HG03108 (cell line): ENCODE data around the gene NRG3.
"Not testable (repeated sequence)": the region's sequence is repeated elsewhere in the genome, so short reads cannot be mapped to it uniquely, and the experiment has no call there.

ENCODE experiments used
- ATAC-seq: cut with Tn5 transposase; IDR thresholded peaks from one replicate; pipeline ENCODE4 v1.9.1; 2021; ENCODE audit warnings: moderate library complexity; ENCODE audit not compliant: unreplicated experiment

The NRG3 gene

DNA sequence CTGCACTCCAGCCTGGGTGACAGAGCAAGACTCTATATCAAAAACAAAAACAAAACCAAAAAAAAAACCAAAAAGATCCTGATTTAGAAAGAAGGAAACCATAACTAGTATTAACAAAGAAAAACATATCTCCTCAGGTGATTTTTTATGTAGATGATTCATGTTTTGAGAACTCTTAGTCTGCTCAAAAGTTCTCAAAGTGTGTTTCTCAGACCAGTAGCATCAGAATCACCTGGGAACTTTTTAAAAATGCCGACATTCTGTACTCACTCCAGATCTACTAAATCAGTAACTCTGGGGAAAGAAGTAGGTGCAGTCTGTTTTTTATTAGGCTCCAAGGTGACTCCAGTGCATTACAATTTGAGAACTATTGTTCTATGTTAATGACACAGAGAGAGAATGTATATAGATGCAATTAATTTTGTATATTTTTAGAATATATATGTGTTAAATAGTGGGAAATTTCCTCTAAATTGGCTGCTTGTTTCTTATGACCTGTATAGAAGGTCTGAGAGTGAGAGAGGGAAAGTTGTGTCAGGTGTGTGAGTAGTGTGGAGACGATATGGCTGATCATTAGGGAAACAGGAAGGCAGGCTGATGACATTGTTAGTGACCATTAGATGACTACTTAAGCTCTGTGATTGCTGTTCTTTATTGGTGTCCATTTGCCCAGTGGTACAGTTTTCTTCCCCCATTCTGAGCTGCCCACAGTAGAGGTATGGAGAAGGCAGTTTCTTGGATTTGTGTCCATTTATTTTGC lies 1075.0 kb downstream of the NRG3 start:
- no peak for ATAC-seq

DNA sequence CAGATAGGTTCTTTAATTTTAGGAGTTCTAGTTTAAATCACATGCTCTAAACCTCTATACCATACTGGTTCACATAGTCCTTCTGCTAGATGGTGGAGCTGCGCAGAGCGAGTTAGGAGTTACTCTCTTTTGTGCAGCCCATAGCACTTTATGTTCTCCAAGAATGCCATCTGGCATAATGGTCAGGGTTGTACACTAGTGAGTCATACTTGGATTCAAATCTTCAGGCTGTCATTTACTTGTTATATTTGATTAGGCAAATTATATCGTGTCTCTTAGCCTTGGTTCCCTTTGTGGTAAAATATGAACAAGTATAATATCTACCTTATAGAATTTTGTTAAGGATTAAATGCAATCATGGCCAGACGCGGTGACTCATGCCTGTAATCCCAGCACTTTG lies 1078.3 kb downstream of the NRG3 start:
- ATAC-seq, result no peak

DNA sequence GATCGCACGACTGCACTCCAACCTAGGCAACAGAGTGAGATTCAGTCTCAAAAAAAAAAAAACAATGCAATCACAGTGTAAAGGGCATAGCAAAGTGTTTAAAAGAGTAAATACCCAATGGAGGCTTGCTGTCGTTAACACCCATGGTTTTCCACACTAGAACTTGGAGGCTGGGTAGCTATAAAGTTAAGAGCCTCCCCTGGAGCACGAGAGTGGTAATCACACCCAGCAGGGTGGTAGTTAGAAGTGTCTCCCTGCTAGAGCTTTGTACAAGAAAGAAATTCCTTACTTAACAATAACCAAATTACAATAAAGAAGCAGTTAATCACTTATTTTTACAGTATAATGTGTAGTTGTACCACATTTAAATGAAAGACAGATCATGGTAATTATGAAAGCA lies 1078.9 kb downstream of the NRG3 start:
- no peak for ATAC-seq

DNA sequence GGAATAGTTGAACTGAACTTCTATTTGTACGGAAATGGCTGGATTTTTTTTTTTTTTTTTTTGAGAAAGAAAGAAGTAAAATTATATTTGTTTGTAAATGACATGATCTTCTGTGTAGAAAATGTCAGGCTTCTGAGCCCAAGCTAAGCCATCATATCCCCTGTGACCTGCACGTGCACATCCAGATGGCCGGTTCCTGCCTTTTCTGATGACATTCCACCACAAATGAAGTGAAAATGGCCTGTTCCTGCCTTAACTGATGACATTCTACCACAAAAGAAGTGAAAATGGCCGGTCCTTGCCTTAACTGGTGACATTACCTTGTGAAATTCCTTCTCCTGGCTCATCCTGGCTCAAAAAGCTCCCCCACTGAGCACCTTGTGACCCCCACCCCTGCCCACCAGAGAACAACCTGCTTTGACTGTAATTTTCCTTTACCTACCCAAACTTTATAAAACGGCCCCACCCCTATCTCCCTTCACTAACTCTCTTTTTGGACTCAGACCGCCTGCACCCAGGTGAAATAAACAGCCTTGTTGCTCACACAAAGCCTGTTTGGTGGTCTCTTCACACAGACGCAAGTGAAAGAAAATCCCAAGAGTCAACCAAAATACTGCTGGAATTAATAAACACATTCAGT lies 1085.5 kb downstream of the NRG3 start:
- ATAC-seq, result not testable (repeated sequence)

DNA sequence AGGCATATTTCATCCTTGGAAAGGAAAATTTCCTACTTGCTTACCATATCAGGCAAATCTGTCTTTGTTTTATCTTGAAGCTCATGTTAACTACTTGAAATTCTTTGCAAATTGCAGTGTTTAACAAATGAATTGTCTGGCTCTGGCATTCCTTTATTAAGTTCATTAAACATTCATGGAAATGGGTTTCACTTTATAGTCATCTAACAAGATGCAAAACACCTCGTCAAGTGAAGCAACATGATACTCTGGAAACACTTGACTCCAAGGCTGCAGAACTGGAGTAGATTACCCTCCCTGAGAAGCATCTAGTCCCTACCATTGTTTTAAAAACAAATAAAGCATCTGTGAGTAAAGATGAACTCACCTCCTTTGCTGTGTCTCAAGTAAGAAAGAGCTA lies 1086.9 kb downstream of the NRG3 start:
- no peak for ATAC-seq

DNA sequence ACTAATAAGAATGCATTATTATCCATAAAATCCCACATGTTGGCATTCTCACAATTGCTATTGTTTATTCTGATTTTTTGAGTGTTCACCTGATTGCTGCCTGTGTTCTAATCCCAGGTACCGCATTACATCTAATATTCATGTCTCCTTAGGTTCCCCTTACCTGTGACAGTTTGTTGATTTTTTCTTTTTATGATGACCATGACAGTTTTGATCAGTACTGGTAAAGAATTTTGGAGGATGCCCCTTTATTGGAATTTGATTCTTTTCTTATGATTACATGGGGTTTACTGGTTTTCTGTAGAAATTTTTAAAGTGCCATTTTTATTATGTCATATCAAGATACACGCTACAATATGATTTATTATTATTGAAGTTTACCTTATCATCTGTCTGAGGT lies 1091.1 kb downstream of the NRG3 start:
- ATAC-seq, result no peak

DNA sequence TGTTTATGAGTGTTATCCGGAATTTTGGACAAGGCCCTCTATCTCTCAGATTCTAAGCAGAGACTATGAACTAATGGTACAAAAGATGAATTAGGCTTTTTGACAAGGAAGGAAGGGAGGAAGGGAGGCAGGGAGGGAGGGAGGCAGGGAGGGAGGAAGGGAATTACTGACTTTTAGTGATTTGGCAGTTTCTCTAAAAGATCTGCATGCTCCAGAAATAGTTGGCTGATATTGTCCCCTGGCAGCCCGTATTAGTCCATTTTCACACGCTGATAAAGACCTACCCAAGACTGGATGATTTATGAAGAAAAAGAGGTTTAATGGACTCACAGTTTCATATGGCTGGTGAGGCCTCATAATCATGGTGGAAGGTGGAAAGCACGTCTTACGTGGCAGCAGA lies 1093.5 kb downstream of the NRG3 start:
- no peak for ATAC-seq

DNA sequence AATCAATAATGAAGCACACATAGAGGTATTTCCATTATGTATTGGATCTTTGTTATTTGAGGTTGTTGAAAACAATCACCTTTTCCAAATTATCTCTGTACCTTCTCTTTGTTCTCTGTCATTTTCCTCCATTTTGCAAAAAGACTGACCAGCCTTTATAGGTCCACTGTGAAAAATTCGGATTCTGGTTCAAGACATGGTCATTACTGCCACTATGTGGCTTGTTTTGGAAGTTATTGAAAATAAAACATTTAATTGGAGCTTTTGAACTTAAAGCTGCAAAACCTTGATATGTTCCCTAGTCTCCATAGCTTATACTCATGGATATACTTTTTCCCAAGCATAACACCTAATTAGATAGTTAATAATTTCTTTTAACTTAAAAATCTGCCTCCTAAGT lies 1094.4 kb downstream of the NRG3 start:
- ATAC-seq, result no peak

DNA sequence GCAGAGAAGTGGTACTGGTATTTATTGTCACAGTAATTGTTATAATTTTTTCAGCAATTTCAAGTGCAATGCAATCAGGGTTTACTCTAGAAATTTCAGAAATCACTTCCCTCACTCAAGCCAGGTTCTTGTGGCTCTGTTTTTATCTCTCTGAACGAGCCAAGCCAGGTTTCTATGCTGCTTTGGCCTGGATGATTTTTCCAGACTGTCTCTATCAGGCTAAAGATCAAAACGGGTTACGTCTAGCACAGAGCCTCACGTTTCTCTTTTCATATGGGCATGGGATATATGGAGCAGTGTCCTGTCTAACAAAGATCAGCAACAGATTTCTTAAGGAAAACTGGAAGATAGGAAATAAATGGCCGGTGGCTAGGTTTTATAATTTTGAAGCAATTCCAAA lies 1105.3 kb downstream of the NRG3 start:
- no peak for ATAC-seq

DNA sequence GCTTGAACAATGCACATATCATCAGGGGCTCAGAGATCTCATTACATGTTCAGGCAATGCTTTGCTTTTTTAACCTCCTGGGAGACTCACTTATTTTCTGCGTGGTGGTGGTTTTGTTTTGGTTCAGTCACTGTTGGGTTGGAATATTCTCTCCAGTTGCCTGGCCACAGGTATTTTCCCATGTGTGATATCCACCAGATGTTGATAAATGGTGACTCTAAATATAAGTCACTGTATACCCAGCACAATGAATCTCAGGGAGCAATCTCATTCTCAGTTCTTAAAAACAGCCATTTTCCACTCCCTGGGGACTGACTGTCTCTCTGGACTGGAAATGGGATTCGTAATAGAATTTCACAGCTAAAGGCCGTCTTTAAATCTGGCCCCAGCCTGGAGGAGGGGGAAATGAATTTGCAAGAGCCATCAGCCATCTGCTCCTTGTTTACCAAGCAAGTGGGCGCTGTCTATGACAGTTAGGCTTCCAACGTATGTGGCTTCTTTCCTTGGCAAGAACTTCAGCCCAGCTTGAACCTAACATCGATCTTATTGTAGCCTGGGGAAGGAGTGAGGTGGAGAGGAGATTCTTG lies 1106.2 kb downstream of the NRG3 start:
- no peak for ATAC-seq

DNA sequence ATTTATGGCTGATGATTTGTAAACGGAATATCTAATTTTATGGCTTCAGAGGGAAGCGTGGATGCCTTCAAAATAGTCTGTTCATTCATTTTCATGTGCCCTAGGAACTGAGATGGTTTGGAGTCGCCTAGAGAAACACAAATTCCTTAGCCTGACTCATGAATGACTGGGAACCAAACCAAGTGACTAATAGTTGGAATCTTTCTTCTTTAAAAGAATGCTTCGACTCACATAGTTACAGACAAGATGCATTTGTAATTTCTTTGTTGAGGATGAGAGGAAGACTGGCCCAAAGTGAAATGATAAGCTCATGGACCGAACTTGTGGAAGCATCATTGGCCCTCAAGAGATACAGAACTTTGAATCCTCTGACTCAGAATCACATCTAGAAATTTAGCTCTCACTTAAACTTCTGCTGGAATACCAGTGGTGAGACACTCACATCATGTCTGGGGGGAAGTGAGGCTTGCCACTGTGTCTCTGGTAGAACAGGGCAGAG lies 1107.2 kb downstream of the NRG3 start:
- ATAC-seq, result no peak

DNA sequence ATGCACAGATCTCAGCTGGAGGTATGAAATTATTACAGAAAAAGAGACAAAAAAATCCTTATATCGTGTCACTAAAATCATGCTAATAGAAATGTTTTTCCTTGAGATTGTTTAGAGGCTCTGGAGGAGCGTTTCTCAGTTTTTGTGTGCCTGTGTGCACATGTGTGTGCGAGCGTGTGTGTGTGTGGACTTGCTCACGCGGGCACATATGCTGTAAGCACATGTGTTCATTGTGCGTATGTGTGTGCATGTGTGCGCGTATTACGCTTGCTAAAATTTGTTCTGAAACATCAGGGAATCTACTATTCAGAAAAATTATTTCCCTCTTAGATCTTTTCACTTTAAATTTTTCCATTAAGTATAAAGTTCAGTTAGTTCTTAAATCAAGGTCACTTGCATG lies 1111.2 kb downstream of the NRG3 start:
- ATAC-seq, result no peak

DNA sequence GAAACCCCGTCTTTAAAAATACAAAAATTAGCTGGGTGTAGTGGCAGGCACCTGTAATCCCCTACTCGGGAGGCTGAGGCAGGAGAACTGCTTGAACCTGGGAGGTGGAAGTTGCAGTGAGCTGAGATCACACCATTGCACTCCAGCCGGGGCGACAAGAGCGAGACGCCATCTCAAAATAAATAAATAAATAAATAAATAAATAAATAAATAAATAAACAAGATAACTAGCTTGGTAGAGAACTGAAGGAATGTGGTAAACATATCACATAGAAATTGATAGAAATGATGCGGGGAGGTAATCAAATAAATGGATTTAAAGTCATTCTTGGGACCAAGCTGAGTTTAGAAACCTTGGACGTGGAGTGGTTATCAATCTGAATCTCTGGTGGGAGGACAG lies 1131.5 kb downstream of the NRG3 start:
- not testable (repeated sequence) for ATAC-seq

DNA sequence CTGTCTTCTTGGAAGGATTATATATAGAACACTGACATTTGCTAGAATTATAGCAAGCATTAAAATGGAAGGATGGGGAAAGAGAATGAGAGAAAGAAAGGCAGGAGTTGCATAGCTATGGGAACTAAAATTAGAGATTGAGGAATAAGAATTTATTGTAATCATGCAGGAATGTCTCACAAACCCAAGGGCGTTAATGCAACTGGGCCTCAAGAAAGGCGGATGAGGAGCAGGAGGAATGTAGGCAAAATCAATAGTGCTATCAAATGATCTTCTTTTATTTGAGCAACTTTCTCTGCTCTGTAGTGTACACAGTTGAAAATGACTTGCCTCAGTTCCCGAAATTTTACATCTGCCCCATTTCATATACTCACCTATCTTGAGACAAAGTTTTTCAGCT lies 1132.5 kb downstream of the NRG3 start:
- ATAC-seq, result no peak

DNA sequence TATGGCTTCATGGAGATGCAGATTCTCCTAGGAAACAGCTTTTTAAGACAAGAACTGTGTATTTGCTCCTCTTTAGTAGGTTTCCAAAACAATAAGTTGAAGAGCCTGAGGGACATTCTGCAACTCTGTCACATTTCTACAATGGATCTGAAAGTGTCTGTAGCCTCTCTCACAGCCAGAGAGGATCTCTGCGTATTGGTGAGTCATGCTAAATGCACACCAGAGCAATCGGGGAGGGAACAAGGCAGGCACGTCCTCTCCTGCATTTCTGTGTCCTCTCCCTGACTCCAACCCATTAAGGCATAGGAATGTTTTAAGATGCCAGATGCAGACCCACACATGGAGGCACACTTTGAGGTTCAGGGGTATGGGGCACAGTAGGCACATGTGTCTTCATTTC lies 1137.9 kb downstream of the NRG3 start:
- ATAC-seq, result no peak

DNA sequence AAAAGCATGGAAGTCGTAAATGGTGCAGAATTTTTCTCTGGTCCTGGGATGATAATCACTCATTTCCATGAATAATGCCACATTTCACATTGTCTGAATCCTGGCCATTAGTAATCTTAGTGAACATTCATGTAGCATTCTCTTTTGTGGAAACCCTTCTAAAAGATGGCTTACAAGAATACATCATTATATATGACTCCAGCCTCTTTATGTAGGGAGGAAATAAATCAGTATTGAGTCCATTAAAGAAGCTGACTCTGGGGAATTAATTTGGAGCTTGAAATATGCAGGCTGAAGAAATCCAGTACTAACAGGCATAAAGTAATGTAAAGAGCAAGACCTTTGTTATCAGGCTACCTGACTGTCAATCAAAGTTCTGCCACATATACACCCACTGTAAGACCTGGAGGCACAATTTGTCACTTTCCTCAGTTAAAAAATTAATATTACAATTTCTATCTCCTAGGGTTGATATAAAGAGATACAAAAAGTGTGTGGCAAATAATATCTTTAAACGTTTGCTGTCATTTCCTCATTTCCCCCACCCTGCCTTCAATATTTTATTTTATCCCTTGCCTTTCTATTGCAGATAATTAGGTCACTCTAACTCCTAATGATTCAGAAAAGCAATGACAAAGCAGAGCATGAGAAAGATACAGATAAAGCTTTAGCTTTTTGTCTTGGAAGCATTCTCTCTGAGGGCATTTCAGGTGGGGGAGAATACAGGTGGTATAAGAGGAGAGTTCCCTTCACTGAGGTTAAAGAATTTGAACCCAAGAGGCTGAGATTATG lies 1142.3 kb downstream of the NRG3 start:
- no peak for ATAC-seq

DNA sequence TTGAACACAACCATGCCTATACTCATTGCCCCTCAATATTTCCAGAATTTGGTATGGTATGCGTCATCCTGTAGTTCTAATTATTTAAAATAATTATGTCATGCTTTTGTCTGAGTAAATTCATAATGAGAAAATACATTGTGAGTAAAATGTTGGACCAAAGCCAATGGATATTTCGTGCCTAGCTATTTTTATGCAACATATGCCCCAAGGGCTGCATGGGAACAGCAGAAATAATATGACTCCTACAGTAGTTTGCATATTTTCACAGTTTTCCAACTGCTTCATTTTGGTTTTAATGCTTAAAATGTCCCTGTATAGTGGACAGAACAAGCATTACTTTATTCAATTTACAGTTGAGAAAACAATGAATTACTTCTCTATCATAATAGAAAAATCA lies 1148.7 kb downstream of the NRG3 start:
- ATAC-seq, result no peak
